ENCODE results near the gene KRT79.

The KRT79 gene

DNA sequence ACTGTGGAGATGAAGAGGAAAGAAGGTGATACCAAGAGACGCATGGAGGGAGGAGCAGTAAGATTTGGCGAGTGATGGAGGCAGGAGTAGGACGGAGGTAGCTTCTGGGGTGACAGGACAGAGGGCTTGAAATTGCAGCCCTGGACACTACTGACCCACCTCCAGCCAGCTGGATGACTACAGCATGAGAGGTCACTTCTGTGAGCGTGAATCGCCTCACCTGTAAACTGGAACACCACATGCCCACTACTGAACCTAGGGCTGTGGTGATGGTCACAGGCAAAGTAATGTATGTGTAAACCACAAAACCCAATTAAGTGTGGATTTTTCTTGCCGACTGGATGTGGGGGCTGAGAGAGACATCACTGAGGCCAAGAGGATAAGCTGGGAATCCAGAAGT, 13.6 kb downstream of the KRT79 start:
- no peak for DNase-seq

DNA sequence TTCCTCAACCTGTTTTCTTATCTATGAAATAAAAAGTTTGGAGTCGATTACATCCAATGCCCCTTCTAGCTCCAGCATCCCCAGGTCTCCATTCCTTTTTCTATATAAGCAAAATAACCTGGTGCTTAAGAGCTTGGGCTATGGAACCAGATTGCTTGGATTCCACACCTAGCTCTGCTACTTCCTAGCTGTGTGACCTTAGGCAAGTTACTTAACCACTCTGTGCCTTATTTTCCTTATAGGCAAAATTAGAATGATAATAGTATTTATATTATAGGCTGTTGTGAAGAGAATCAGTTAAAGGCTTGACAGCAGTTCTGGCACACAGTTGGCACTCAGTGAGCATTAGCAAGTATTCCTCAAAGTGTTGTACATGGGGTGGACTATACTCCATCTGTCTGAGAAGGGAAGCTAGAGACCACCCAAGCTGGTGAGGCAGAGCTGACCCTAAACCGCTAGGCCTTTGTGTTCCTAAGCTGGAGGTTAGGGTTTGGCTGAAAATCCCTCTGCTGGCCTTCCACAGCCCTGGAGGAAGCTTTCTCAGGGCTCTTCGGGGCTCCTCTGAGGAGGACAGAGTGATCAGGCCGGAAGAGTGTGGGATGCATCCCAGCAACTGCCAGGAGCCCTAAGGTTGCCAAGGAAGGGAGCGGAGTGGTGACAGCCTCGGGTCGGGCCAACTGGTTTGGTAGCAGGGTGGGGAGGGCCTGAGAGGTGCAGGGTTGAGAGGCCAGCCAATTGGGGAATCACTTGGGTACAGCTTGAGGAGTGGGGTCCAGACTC, 14.2 kb downstream of the KRT79 start:
- no peak for DNase-seq

DNA sequence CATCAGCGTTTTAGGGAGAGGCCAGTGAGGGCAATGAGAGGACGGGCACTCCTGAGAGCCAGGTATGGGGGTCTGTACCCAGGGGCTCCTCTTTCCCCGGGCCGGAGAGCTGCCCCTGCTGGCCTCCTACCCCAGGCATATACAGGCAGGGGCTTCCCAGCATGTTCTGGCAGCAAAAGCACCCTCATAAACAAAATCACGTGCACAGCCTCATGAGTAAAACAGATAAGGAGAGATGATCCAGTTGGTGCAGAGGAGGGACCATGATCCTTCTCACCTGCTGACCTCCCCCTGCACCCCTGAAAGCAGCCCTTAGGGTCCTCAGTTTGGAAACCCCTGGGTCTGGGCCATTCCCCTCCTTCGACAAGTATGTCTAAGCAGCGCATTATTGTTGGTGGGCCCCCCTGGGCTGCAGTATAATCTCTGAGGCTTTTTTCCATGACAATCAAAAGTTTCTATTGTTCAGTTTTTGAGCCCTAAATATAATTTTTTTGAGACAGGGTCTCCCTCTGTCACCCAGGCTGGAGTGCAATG, 15.2 kb downstream of the KRT79 start:
- no peak for DNase-seq

DNA sequence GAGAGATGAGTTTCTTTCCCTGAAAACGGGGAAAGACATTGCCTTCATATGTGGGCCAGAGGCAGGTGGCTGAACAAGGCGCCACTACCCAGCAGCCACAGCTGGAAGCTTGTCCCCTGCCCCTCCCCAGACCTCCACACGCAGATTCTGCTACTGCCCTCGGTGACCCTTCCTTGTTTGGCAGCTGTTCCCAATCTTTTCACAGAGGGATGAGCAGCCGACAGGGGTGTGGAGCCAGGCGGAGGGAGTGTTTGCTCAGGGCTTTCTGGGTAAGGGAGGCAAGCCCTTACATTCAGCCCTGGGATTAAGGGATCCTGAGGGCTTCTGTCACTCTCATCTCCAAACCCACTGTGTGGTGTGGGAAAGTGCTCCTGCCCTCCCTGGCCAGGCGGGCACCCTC, 15.7 kb downstream of the KRT79 start:
- DNase-seq = no peak

DNA sequence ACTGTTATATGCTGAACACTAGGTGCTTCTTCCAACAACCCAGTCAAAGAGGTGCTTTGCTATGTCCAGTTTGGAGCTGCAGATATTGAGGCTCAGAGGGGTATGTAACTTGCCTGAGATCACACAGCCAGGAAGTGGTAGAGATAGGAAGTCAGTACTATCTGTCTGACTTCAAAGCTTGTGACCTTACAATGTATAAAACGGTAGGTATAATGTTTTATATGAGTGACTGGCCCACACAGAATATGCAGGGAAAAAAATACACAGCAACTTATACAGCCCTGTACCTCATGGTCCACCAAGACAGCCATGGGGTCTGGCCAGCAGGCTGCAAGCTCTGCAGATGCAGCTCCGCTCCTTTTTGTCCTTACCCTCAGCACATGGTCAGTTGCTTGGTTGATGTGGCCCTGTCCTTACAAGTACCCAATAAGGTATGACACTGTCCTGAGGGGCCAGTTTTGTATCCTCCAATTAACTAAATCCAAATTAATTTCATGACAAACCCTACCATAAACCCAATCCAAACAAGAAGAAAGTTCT, 16.3 kb downstream of the KRT79 start:
- no peak for DNase-seq

DNA sequence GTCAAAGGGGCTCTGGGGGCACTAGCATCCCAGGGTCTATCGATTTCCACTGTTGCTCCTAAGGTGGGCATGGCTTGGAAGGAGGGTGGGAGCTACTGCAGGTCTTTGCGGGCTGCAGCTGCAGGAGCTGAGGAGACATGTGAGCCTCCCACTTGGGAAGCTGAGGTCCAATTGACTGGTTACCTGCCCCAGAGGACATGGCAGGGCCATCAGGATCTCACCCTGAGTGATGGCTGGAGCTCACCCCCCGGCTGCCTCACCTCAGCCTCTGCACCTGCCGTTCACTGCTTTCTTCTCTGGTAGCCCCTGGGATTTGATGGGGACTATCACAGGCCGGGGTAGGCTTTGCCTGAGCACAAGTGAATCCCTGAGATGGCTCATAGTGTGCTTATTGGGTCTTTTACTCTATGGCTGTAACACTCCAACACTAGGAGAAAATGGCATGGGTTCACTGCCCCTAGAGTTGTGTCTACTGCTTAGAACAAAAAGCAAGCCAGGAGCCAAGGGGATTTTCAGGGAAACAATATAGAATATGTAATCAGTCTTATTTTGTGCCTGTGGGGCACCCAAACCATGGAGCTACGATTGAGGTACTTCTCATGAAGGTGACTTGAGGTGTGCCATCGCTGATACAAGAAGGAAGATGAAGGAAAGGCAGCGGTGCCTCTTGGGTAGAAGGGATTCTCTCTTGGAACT, 17.0 kb downstream of the KRT79 start:
- no peak for DNase-seq

DNA sequence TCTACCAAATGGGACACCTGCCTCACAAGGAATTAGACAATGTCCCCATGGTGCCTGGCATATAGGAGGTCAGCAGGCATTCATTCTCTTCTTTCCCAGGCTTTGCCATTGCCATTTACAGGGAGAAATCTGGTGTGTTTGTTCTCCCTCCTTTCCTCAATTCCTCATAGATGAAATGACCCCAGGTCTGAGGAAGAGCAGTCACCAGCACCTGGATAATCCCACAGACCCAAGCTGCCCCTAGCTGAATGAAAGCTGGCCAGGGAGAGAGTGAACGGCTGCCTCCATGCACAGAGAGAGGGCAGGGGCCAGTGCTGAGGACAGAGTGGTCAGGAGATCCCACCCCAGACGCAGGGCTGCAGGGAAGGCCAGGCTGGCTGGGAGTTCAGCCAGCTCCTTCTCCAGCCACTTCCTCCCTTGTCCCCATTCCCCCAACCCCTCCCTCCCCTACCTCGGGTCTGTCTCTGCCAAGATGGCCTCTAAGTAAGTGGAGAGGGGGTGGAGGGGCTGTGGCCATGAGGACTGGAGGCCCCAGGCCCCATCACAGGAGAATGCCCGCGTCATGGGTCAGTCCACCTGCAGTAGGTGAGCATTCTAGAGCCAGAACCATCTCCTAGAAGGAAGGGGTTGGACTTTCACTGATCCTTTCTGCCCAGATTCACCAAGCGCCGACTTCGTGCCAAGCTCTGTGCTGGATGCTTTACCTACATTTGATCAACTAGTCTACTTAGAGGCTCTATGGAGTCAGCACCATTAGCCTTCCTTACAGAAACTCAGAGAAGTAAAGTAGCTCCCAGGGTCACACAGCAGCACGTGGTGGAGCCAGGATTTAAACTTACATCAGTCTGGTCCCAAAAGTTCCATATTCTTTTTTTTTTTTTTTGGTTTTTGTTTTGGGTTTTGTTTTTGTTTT, 18.2 kb downstream of the KRT79 start:
- no peak for DNase-seq

DNA sequence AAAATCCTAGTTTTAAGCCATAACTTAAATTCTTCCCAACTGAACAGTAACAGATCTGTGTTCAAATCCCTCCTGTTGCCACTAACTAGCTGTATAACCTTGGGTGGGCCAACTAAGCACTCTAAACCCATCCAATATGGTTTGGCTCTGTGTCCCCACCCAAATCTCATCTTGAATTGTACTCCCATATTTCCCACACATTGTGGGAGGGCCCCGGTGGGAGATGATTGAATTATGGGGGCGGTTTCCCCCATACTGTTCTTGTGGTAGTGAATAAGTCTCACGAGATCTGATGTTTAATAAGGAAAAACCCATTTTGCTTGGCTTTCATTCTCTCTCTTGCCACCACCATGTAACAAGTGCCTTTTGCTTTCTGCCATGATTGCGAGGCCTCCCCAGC, 18.9 kb downstream of the KRT79 start:
- no peak for DNase-seq

DNA sequence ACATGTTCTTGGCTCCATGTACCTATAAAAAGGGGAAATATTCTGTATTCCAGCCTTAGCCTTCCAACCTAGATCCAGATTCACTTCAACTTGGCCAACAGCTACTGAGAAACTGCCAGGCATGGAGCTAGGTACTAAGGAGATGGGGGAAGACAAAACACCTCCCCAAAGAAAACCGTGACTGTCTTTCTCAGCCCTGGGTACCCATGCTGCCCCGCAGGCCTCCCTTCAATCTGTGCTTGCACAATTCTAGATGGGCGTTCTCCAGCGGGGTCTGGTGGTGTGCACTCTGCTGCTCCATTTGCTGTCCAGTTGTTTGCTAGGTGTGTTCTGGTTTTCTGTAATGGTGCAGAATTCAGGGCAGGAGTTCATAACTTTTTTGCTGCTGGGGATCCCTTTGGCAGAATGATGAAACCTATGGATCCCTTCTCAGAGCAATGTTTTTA, 19.4 kb downstream of the KRT79 start:
- DNase-seq = no peak

DNA sequence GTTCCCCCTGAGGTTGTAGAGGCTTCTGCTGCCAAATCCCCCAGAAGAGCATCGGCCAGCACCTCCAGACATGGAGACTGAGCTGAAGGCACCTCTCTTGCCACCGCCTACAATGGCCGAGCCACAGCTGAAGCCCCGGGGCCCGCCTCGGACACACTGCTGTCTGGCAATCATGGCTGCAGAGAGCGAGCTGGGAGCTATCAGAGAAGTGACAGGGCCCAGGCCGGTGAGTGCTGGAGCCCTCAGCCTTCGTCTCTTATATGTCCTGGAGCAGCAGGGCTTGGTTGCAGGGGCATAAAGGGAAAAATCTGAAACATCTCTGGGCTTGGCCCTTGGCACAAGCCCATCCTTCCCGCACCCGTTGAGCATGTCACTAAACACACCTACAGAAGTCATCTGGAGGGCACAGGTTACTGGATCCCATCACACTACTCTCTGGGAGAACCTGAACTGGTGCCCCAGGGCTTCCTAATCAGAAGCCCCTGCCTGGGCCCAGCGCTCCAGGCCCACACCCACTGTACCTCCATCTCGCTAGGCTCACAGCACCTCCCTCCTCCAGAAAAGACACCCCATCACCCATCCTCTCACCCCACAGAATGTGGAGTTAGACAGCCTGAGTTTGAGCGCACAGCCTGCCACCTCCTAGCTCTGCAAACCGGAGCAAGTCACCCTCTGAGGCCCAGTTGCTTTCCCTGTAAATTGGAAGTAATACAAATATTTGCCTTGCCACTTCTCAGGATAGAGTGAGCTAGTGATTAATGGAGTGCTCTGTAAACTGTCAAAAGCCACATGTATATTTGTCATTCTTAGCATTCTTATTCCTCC, 20.0 kb downstream of the KRT79 start, which contains the start of gene KRT4:
Gene KRT4, minus strand, starts transcription at position 232 of the 825 bp plus-strand sequence. Its CDS starts 58 bp downstream, at position 174.
- DNase-seq = no peak

DNA sequence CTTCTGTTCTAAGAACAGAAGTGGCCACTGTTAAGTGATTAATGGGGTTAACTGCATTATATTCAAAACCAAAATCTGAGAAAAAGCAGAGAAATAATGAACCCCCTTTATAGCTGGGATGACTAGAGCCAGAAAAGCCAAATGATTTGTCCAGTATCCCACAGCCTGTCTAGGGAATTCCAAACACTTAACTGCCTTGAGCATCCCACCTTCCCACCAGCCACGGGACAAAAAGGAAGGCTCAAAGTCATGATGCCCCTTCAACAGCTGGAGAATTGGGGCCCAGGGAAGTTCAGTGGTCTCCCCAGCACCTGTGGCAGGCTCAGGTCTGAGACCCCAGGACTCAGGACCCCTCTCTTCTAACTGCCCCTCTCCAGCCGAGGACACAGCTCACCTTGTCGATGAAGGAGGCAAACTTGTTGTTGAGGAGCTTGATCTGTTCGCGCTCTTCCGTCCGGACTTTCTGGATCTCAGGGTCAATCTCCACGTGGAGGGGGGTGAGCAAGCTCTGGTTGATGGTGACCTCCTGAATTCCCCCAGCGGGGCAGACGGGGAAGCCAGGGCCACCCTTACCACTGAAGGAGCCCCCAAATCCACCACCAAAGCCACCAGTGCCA, 20.8 kb downstream of the KRT79 start:
- no peak for DNase-seq

DNA sequence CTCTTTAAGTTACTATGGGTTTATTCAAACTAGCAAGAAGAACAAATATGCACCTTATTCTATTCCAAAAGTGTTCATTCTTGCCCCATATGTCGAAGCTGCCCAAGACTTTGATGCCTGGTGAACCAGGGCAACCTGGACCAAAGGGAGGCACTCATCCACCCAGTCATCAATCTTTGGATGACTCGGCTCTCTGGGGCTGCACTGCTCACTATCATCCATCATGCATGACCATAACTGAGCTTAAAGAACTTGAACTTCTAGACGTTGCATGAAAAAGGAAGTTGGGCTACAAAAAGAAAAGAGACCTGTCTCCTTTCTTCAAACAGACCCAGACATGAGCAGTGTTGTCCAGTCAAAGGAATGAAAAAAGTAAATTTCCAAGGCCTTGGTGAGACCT, 21.4 kb downstream of the KRT79 start:
- no peak for DNase-seq

DNA sequence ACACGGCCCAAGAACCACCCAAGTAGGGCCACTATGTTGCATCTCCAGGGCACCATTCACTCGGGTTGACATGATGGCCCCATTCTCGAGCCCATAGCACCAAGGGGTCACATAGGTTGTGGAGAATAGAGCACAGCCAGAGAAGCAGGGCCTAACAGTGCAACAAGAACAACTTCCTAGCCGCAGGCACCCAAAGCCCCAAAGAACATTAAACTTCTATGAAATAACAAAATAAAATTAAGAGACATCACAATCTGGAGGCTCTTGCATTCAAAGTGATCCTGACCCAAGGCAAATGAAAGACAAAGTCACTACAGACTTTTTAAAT, 22.1 kb downstream of the KRT79 start:
- no peak for DNase-seq

DNA sequence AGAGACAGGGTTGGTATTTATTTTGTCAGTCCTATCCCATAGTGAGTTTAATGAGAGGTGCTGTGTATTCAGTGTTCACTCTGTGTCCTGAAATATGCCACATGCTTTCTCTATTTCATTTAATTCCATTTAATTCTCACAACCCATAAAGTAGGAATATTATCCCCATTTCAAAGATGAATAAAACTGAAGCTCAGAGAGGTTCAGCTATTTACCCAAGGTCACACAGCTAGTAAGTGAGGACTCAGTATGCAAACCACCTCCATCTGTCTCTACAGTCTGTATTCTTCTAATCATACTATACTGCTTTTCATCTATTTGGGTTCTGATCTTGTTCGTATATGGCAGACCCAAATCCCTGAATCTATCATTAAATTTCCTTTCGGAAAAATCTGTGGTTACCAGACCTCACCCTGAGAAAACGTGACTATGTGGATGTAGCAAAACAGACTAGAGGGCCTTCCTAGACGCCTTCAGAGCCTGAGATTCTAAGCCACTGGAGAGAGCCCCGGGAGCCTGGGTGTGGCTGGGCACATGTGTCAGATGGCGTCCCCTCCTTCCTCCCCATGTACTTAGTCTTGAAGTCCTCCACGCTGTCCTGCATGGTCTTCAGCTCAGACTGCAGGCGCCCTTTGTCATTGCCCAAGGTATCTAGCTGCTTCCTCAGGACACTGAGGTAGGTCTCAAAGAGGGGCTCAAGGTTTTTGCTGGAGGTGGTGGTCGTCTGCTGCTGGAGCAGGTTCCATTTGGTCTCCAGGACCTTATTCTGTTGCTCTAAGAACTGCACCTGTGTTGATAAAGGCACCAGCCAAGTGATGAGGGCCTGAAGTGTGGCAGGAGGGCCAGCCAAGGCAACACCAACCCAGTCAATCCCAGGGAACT, 22.7 kb downstream of the KRT79 start:
- no peak for DNase-seq

DNA sequence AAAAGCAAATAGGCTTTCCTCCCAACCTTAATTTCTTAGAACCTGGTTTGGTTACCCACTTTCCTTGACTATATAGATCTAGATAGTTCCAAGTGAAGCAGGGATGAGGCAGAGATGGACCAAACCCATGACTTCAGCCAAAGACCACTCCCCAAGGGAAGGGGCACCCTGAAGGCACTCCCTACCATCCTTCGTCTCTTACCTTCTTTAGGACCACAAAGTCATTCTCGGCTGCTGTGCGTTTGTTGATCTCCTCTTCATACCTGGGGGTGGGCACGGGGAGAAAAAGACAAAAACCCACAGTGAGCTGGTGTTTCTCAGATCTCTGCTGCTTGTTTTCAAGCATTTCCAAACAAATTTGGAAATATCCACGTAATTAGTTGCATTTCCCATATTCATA, 23.6 kb downstream of the KRT79 start:
- no peak for DNase-seq

DNA sequence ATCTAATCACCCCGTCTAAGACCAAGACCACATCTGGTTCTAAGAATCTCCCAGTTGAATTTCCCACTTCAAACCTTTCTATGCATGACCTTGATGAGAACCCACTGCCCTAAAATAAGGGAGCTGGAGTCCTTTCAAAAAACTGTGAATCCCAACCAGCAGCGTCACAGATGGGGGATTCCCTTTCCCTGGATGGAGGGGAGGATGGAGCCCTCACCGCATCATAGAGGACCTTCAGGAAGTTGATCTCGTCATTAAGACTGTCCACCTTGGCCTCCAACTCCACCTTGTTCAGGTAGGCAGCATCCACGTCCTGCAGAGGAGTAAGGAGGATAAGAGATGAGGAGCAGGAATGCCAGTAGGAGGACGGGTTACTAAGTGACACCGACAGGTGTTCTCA, 24.9 kb downstream of the KRT79 start:
- DNase-seq = no peak

DNA sequence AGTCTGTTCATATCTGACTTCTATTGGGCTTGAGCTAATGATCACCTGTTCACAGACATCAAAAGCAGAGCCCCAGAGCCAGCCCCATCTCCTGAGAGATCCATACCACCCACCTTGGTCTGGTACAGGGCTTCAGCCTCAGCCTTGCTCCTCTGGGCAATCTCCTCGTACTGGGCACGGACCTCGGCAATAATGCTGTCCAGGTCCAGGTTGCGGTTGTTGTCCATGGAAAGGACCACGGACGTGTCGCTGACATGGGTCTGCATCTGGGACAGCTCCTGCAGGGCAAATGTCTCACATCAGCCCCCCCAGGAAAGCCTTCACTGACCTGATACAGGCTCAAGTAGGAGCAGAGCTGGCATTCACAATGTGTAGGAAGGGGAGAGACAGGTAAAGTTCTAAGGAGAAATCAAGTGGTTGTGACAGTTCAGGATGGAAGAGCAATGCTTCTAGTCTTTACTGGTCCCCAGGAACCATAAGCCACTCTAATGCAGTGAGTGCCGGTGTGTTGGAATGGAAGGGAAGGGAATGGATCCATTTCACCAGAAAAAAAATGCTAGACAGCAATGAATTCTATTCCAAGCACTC, 25.4 kb downstream of the KRT79 start:
- DNase-seq = no peak

Data from amygdala (tissue), 56 donors.